ENCODE results near the gene SEPTIN5.
A peak's percentile ranks its signal among the peaks of the same experiment; 100 is the strongest.

SEPTIN5 gene

DNA sequence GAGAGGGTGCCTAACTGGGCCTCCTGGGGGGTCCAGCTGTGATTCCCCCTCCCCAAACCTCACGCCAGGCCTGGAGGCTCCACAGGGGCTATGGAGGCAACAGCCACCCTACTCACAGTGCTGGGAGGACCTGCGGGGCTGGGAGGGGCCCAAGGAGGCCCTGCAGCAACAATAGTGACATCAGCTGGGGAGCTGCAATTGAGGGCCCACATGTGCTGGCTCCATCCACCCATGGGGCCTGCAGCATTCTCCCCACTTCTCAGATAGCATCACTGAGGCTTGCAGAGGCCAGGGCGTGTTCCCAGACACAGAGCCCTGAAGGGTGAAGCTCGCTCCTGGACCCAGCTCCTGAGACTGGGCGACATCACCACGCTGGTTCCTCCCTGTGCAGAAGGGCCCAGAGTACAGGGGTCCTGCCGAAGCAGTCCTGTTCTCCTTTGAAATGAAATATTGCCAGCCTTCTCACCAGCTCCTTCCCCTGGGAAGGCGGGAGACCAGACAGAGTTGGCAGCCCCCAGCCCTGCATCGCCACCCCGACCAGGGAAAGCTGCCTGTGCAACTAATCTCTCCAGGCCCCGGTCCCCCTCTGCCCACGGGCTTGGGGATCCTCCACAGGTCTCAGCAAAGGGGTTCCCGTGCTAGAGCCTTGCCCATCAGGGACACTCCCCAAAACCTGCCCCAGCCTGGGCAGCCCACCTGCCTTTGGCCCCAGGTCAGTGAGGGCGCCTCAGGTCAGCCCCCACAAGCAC lies 37.4 kb downstream of the SEPTIN5 start:
- no peak for DNase-seq

DNA sequence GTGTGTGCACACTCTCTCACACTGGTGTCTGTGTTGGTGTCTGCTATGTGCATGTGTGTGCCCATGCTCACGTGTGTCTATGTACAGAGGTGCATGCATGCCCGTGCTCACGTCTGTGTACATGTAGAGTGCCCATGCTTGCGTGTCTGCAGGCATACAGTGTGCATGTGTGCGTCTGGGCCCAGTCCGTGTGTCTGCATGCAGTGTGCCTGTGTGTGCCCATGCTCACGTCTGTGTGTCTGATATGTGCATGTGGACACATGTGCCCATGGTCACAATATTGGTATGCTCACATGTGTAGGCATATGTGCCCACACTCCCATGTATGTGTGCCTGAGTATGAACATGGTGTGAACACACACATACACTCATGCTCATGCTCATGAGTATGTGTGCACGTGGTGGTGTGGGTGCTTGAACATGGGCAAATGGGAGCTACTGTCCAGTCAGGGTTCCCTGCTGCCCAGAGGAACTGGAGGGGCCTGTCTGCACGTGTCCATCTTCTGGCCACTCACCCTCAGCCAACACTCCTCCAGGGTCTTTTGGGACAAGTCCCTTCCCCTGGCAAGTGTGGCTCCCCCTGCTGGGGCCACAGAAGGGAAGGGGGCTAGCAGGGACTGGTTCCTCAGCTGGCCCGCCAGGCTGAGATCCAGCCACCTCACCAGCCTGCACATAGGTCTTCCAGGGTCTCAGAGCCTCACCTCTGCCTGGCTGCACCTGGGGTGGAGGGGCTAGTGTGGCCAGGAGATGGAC lies 39.0 kb downstream of the SEPTIN5 start:
- DNase-seq: no peak

DNA sequence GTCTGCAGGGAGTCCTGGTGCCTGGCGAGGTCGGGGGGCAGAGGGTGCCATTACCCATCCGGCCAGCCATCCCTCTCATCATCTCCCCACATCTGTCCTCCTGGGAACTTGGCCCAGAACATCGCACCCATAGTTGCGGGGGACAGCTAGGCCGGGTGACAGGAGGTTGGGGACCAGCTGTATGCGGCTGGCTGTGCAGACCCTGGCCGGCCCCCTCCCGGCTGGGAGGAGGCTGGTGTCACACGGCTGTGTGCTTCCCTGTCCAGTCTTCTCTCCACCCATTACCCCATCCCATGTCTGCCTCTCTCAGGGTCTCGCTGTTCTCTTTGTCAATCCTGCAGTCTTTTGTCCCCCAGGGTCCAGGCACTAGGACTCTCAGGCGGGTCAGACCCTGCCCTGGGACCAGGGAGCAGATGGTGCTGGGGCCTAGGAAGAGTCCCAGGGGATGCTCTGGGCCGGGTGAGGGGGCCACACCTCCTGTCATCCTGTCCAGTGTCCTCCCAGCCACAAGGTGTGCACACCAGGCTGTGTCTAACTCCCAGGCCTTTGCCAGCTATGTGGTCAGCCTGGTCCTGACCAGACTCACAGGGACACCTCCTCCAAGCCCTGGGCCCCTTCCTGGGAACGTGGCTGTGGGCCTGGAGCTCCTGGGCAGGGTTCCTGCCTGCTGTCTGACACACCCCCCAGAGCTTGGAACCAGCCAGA lies 39.8 kb downstream of the SEPTIN5 start:
- no peak for DNase-seq

DNA sequence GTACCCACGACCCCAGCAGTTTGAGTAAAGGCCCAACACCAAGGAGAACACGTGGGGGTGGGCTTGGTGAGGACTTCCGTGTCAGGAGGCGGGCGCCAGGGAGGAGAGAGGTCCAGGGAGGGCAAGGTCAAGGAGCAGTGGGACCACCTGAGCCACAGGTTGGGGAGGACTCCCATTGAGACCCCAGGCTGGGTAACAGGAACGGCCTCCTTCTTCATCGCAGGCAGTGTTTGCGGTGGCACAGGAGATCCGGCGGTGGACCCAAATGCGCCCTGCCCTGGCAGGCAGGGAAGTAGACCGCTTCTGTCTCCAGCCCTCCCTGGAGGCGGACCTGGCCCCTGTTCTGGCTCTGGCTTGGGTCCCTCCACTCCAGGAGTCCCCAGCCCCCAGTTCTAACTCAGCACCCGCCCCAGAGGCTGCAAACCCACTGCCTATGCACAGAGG lies 40.4 kb downstream of the SEPTIN5 start:
- DNase-seq: no peak

DNA sequence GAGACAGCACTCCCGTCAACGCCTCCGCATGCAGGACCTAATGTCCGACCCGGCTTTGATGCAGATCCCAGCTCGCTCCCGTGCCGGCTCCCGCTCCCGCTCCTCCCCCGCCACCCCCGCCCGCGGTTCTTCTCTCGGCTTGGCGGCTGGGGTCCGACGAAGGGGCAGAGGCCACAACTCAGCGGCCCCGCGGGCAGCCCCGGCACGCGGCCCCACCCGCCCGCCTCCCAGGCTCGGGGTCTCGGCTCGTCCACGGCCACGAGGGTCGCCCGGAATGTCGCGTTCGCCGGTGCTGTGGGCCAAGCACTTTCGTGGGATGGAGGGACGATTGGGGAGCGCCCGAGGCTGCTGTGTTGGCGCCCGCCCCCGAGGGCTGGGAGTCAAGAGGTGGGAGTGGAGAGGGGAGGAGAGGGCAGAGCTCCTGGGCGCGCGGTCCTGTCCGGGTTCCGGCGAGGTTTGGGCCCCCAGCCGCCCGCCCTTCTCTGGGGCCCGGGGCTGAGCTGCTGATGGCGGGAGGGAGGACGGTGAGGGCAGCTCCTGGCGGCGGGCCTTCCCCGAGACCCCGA lies 40.9 kb downstream of the SEPTIN5 start:
- no peak for DNase-seq

DNA sequence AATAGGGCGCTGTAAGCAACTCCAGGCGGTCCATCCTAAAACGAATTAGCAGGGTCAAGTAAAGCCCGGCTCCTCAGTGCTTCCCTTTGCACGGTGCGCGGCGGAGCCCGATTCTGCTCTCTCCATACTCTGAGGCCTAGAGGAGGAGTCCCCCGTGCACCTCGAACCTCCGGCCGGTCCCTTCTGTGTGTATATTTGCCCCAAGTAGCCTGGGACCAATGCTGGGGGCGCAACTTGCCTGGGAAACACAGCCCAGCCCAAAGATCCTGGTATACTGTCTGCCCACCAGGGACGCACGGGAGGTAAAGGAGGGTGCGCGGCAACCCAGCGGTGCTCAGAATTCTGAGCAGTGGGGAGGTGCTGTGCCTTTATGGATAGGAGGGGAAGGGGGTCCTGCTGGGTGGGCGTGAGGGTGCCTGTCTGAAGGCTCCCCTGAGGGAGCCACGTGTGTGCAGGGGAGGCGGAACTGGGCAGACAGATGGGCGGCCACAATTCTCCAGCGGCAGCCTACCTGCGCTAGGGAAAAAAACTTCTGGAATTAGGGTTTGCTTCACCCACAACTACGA lies 41.5 kb downstream of the SEPTIN5 start:
- no peak for DNase-seq

DNA sequence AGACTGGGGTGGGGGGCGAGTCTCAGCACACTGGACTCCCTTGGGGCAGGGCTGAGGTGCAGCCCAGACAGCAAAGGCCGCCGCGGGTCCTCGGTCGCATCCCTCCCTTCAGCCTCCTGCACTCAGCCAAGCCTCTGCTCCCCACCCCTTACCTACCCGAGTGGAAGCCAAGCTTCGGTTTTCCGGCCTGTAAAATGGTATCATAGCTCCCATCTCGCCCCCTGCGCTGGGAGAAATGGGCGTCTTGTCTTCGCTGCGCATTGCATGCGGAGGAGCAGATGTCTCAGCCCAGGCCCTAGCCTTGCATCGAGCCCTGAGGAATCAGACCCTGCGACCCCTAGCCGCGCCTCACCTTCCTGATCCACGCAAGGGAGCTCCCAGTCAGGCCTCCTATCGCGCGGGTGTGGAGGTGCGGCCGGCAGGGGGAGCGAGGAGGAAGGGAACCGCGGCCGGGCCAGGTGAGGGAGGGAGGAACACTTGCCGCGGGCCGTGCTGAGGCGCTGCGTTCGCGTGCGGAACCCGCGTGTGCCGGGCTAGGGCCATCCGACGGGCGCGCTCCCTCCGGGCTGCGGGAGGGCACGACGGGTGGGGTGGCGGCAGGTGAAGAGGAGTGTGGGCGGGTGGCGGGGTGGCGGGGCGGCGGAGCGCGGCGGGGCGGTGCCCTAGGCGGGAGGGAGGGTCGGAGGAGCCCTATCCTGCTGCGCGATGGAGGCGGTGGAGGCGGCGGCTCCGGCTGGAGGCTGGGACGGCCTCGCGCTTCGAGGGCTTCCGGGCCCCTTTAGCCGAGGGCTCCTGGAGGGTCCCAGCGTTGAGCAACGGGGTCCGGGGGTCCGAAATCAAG lies 42.2 kb downstream of the SEPTIN5 start:
- DNase-seq: peak in 1 of 2 experiments; percentile 3

DNA sequence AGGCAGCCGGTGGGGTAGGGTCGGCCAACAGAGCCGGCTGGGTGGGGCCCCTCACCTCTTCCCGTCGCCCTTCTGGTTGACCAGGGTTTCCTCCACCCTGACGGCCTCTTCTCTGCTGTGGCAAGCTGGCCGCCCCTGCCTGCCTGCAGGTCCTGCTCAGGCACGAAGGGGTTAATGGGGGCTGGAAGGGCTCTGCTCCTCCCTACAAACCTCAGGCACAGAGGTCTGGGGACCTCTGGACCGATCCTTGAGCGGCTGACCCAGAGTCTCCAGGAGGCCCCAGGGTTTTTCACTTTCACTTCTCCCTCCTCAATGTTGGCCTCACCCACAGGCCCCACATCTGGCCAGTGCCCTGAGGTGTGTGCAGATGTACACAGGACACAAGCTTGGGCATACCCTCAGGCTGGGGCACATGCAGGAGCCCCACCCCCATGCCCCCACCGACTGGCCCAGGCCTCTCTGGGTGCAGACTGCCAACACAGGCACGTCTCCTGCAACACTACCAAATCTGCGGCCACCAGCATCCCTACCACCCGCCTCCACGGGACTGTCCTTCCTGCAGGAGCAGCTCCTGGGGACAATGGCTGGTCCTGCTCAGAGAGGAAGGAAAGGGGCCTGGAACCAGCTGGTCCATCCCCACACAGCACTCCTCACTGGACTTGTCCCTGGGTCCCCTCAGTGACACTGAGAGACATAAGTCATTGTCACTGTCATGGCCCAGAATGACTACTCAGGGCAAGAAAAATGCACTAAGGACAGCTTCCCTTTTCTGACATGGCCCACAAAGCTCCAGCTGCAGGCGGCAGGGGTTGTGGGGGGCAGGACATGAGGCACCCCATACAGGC lies 43.1 kb downstream of the SEPTIN5 start:
- DNase-seq: no peak

DNA sequence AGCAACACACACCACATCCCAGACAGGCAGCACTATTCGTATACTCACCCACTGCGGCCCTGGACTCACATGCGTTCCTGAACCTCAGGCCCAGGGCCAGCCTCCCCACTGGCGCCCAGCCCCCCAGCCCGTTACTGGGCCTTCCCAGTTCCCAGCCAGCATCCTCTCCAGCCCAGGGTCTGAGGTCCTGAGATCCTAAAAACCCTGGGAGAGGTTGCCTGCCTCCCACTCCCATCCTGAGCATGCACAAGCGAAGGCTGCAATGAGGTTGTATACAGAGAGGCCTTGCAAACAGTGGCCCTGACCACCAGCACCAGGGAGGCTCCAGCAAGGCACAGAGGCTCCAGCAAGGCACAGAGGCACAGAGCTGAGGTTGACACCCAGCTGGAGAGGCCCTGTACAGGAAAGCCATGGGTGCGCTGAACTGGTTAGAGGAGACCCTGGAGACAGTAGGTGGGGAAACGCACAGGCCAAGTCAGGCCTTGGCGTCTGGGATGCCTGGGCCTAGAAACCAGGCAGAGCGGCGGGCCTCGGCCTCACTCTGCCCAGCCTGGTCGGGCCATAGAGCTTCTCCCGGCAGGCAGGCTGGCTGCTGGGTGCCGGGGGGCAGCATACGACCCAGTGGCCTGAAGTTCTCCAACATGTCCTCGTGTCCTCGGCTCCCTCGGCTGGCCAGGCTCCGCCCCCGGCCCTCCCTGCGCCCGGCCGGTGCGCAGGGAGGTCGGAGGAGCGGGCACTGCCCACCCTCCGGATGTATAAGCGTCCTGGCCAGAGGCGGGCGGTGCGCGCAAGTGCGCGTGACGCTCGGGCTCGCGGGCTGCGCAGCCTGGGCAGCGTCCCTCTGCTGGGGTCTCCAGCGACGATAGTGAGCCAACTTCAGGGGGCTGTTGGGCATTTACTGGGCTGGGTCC lies 43.9 kb downstream of the SEPTIN5 start:
- no peak for DNase-seq

DNA sequence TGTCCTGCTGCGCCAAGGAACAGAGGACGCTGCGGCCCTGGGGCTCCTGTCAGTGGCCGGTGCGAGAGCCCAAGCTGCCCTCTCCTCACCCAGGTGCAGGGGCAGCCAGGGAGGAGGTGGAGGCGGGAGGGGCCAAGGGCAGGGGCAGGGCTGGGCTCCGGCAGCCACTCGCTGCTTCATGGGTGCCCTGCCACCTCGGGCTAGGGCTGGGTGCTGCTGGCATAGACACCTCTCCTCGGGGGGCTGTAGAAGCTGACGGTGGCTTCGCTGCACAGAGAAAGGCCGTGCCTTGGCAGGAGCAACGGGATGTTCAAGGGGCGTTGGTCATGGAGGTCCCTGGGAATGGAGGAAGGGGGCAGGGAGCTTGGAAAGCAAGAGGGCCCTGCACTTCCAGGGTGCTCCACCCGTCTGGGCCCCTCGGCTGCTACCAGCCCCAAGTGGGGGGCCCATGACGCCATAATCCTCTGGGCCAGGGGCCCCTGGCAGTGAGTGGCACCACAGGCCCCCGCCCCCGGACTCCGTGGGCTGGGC lies 44.7 kb downstream of the SEPTIN5 start:
- DNase-seq: no peak

DNA sequence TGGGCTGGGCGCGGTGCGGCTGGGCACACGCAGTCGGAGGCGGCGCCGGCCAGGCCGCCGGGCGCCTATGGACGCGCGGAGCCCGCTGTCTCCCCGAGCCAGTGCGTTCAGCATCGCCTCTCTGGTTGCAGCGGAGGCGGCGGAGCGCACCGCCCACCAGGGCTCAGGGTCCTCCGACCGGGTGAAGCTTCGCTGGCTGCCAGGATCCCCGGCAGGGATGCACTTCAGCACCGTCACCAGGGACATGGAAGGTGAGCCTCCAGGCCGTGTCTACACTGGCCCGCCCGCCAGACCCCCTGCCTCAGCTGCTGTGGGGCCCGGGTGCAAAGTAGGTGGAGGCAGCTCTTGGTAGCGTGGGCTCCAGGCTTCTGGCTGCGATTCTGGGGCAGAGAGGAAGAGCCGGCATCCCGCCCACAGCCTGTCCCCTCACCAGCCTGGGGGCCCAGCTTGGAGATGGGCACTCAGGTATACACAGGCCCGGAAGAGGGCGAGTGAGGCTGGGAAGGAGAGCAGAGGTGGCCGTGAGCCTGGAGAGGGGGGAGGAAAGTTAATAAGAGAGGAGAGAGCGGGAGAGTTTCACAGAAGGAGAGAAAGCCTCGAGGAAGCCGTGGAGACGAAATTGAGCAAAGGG lies 45.2 kb downstream of the SEPTIN5 start:
- no peak for DNase-seq

DNA sequence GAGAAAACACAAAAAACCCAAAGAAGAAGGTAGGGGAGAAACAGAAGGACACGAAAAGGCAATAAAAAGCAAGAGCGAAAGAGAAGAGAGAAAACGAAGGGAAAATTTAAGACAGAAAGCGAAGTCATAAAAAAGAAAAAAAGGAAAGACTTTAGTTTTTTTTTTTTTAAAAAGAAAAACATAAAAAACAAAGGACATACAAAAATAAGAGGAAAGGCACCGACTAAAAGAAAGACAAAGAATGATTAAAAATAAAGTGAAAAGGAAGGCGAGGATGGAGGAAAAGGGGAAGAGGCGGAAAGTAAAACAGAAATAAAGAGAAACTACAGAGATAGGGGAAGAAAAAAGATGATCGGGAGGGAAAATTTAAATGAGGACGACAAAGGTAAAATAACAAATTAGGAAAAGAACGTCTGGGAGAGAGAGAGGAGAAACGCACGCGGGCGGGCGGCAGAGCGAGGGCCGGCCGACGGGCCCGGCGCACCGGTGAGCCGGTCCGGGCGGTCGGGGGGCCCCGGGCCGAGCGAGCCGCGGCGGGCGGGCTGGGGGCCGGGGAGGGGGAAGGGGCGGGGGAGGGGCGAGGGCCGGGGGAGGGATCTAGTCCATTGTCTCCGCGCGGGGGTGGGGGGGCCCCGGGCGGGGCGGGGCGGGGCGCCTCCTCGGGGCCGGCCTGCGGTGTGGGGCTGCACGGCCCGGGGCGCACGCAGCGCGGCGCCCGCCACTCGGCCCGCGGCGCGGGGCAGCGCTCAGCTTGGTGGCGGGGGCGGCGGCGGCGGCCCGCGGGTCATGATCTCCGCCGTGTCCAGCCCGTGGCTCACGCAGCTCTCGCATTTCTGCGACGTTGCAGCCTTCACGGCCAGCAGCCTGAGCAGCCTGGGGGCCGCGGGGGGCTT lies 46.0 kb downstream of the SEPTIN5 start, which contains the start of gene TBX1:
Gene TBX1 (plus strand): TSS at position 721 of the 893 bp plus-strand sequence. CDS start 66 bp downstream, at position 787.
- no peak for DNase-seq

DNA sequence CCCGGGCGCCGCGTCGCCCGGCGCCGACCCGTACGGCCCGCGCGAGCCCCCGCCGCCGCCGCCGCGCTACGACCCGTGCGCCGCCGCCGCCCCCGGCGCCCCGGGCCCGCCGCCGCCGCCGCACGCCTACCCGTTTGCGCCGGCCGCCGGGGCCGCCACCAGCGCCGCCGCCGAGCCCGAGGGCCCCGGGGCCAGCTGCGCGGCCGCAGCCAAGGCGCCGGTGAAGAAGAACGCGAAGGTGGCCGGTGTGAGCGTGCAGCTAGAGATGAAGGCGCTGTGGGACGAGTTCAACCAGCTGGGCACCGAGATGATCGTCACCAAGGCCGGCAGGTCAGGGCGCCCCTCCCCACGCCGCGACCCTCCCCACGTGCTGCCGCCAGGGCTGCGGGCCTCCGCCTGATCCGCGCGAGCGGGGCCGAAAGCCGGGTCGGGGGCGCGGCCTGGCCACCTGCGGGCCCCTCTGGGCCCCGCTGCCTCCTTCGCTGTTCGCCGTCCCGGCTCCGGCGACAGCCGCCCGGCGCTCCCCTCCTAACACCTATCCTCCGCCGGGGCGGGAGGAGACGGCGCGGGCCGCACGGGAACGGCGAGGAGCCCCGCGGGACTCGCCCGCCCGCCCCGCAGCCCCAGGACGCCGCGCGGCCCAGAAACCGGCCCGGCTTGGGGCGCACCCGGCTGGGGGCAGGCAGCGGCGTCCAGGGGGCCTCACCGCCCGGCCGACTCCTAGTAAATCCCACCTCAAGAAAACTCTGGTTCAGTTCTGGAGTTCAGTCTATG lies 46.8 kb downstream of the SEPTIN5 start:
- DNase-seq: no peak

DNA sequence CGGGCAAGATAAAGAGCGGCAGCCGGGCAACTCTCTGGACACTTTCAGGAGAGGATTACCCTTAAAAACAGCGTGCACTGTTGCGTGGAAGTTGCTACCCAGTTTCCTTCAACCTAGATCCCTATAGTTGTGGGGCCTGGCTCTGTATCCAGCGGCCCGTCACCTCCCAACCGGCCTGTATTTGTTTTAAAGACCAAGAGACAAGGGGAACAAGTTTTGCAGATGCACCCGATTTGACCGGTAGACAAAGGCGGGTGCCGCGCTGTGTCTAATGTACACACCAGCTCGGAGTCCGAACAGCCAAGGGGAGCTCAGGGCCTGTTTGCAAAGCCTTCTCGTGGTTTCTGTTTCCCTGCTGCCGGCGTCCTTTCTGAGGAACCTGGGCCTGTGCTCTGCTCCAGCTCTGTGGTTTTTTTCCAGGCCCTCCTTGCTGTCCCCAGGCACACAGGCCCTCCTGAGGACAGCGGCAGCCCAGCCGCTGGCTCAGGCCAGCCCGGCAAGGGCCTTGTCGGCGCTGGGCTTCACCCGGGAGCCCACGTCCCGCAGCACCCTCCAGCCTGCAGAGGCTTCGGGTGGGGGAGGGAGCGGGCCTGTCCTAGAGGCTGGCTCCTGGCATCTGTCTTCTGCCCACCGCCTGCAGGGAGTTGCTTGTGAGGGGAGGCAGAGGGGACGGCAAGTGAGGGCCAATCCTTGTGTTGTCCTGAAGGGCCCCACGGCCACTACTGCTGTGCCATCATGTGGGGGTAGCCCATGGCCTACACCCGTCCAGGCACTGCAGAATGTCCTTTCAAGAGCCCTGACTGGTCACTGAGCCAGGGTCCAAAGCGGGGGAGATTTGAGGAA lies 47.6 kb downstream of the SEPTIN5 start:
- no peak for DNase-seq

DNA sequence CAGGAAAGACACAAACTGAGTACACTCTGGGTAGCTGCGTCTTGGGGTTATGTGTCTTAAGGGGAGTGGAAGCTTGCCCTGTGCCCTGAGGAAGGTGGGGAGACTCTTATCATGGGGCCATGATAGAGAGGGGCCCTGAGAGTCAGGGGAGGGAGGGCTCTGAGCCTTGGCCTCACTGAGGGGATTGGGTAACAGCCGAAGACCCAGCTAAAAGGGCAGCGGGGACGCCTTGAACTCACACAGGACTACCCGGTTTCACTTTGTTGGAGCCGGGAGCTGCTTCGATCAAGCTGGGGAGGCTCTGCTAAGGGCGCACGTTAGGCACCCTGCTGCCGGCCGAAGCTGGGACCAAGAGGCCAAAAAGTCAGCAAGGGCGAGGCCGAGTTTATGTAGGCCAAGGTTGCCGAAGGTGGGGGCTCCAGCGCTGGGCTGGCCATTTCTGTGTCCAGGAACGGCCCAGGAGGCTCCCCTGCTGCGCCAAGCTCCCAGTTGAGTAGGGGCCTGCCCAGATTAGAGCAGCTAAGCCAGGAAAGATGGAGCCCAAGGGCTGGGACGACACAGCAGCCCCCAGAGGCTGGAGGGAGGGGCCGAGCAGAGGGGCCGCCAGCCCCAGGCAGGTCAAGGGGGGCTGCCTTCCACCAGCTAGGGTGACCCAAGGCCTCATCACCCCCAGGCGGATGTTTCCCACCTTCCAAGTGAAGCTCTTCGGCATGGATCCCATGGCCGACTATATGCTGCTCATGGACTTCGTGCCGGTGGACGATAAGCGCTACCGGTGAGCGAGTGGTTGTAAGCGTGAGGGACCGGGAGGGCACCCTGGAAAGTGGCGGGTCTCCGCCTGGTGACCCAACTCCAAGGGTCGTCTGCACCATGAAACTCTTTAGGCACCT lies 48.5 kb downstream of the SEPTIN5 start:
- no peak for DNase-seq
